Tibial artery (tissue), 4 donors: Measurements from ENCODE around the gene GNPDA2.

Experiments
- DNase-seq, 2 donors: peaks; one replicate each; pipeline ENCODE4 v3.0.0-alpha.2; 2019
- H3K27ac ChIP-seq, 2 donors: fragments of 200-600 bp; sonication (generic) in 1 of 2; 1 replicate in 1 of 2; 2 replicates in 1 of 2; pipeline ENCODE4 v1.5.1; 2018 to 2019; ENCODE audit warnings: mild to moderate bottlenecking in 1 of 2
- H3K27me3 ChIP-seq, 2 donors: fragments of 200-600 bp; sonication (generic) in 1 of 2; one replicate each; pipeline versions ENCODE4 v1.5.1 to v1.6.0; 2016 to 2019
- H3K36me3 ChIP-seq, 3 donors: fragments of 200-600 bp; sonication (generic) in 2 of 3; one replicate each; pipeline ENCODE4 v1.5.1; 2016 to 2019; ENCODE audit warnings: mild to moderate bottlenecking in 2 of 3
- H3K4me1 ChIP-seq, 4 donors: fragments of 200-600 bp; sonication (generic) in 2 of 4; 1 replicate in 3 of 4; 2 replicates in 1 of 4; pipeline ENCODE4 v1.5.1; 2016 to 2019
- H3K4me3 ChIP-seq, 2 donors: fragments of 200-600 bp; sonication (generic) in 1 of 2; 1 replicate in 1 of 2; 2 replicates in 1 of 2; pipeline ENCODE4 v1.5.1; 2018 to 2019; ENCODE audit warnings: mild to moderate bottlenecking in 2 of 2
- H3K9me3 ChIP-seq, 3 donors: fragments of 200-600 bp; sonication (generic) in 1 of 3; one replicate each; pipeline ENCODE4 v1.5.1; 2016 to 2019
- CTCF ChIP-seq, 2 experiments: fragments of 200-600 bp in 1 of 2; fragments of 450-650 bp in 1 of 2; IDR thresholded peaks; one replicate each; pipeline ENCODE4 v1.5.1; 2017 to 2019; ENCODE audit warnings: antibody characterized with exemption in 2 of 2, mild to moderate bottlenecking in 1 of 2, moderate library complexity in 1 of 2
- intact Hi-C: fragments of 100-400 bp; cut with DNase I; formaldehyde crosslinking; loops from one replicate; pipeline ENCODE4 v1.15.0; 2023; ENCODE audit warnings: low total_unique reads

The GNPDA2 gene

DNA sequence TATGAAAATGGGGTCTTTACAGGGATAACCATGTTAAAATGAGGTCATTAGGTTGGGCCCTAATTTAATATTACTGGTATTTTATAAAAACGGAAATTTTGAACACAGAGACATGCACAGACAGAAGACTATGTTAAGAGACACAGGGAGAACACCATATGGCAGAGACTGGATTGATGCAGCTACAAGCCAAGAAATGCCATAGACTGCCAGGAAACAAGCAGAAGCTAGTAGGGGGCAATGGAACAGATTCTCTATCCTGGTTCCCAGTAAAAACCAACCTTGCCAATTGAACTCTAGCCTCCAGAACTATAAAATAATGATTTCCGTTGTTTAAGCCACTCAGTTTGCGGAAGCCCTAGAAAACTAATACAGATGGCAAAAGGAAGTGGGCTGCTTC lies 54.7 kb downstream of the GNPDA2 start:
- Histone ChIP-seq H3K4me3 (no peak overlapping the region), H3K27me3 (no peaks in the 10 kb centered on the region), H3K36me3 (no peaks in the 10 kb centered on the region), H3K27ac (no peak overlapping the region), H3K9me3 (no peaks in the 10 kb centered on the region), H3K4me1 (no peaks in the 10 kb centered on the region)
- intact Hi-C loops = no loop called here
- DNase-seq = no peak
- TF ChIP-seq CTCF (IDR thresholded peaks at IDR 0.05) = no peak

DNA sequence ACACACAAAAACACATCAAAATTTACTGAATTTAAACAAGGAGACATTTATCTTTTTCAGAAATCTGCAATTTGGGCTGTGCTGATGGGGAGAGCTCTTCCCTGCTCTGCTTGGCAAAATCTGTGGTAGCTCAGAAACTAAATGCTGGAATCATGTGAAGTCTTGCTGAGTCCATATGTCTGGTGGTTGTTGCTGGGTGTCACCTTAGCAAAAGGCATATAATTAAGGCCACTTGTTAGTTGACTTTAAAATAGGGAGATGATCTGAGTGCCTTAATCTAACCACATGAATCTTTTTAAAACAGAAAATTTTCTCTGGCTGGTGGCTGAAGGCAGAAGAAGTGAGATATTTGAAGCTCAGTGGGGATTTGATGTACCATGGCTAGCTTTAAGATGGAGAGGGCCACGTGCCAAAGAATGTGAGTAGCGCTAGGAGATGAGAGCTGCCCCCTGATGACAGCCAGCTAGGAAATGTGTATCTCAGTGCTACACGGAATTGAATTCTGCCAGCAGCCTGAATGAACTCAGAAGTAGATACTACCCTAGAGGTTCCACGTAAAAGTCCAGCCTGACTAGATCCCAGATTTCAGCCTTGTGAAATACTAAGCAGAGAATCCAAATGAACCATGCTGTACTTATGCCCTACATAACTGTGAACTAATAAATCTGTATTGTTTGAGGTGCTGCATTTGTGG lies 55.7 kb downstream of the GNPDA2 start:
- no peak for TF ChIP-seq CTCF (IDR thresholded peaks at IDR 0.05)
- intact Hi-C loops = no loop called here
- no peak for DNase-seq
- H3K4me3 ChIP-seq = no peak overlapping the region
- no peaks in the 10 kb centered on the region for H3K4me1 ChIP-seq
- H3K27me3 ChIP-seq = no peaks in the 10 kb centered on the region
- H3K27ac ChIP-seq = no peak overlapping the region
- no peaks in the 10 kb centered on the region for H3K36me3 ChIP-seq
- no peaks in the 10 kb centered on the region for H3K9me3 ChIP-seq

DNA sequence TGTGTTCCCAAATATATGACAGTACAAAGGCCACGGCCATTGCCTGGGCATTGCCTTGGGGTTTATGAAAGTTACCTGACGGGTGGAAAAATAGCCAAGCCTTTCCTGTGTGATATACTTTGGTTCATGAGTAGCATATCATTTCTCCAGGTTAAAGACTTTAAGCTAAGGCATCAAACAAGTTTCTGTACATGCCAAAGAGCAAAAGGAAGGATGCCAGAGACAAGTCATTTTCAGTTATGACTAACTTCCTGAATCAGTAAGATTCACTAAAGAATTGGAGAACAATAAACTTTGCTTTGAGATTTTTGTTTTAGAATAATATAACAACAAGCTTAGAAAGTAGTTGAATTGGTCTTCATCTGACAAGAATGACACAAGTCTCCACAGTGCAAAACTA lies 57.8 kb downstream of the GNPDA2 start:
- no peaks in the 10 kb centered on the region for H3K4me1 ChIP-seq
- TF ChIP-seq CTCF (IDR thresholded peaks at IDR 0.05) = no peak
- no peak for DNase-seq
- no peak overlapping the region for H3K27ac ChIP-seq
- H3K4me3 ChIP-seq = no peak overlapping the region
- no peaks in the 10 kb centered on the region for H3K27me3 ChIP-seq
- no peaks in the 10 kb centered on the region for H3K36me3 ChIP-seq
- intact Hi-C loops = no loop called here
- H3K9me3 ChIP-seq = no peaks in the 10 kb centered on the region

- Histone ChIP-seq H3K27ac (no peak overlapping the region), H3K27me3 (no peaks in the 10 kb centered on the region), H3K4me1 (no peaks in the 10 kb centered on the region), H3K9me3 (no peaks in the 10 kb centered on the region), H3K36me3 (no peaks in the 10 kb centered on the region), H3K4me3 (no peak overlapping the region)
- intact Hi-C loops = no loop called here
- no peak for TF ChIP-seq CTCF (IDR thresholded peaks at IDR 0.05)
- DNase-seq = no peak
Measured at GRCh38 chr4:44663539-44664263, 62.7 kb downstream of the GNPDA2 start.

DNA sequence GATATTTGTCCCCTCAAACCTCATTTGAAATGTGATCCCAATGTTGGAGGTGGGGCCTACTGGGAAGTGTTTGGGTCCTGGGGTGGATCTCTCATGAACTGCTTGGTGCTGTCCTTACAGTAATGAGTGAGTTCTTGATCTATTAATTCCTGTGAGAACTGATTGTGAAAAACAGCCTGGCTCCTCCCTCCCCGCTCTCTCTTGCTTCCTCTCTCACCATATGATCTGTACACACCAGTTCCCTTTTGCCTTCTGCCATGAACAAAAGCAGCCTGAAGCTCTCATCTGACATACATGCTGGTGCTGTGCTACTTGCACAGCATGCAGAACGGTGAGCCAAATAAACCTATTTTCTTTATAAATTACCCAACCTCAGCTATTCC lies 63.7 kb downstream of the GNPDA2 start:
- no peak for DNase-seq
- H3K4me3 ChIP-seq = no peak overlapping the region
- no peaks in the 10 kb centered on the region for H3K36me3 ChIP-seq
- H3K9me3 ChIP-seq = no peaks in the 10 kb centered on the region
- TF ChIP-seq CTCF (IDR thresholded peaks at IDR 0.05) = no peak
- H3K4me1 ChIP-seq = no peaks in the 10 kb centered on the region
- no peak overlapping the region for H3K27ac ChIP-seq
- intact Hi-C loops = no loop called here
- no peaks in the 10 kb centered on the region for H3K27me3 ChIP-seq
